Neural cell (in vitro differentiated cells): ENCODE results near the gene STK17B. TPM values are rescaled to one million over a fixed set of nuclear protein-coding genes. Genes with fewer than 3 reads are reported as not detected.

Experiments used
- H2AFZ ChIP-seq: fragments of 200-600, 300-800 bp; sonication (generic), shearing (Covaris generic); 2 replicates; pipeline ENCODE4 v1.6.0; 2014; ENCODE audit warnings: low read depth, mild to moderate bottlenecking, antibody characterized with exemption, low read length, moderate library complexity
- H3F3A ChIP-seq: fragments of 200-600 bp; shearing (Covaris generic); 2 replicates; pipeline ENCODE4 v1.6.1; 2016; ENCODE audit warnings: mild to moderate bottlenecking, moderate library complexity, mixed read lengths, antibody characterized with exemption, low read length; ENCODE audit not compliant: insufficient read depth, poor library complexity, severe bottlenecking
- H3K27ac ChIP-seq: fragments of 200-600, 300-800 bp; sonication (generic), shearing (Covaris generic); 2 replicates; pipeline ENCODE4 v1.5.1; 2014; ENCODE audit warnings: mild to moderate bottlenecking, low read length, moderate library complexity
- H3K27me3 ChIP-seq: fragments of 300-800, 200-600 bp; sonication (generic), shearing (Covaris generic); 2 replicates; pipeline ENCODE4 v1.6.0; 2014; ENCODE audit warnings: mild to moderate bottlenecking, low read depth, low read length, moderate library complexity; ENCODE audit not compliant: insufficient read depth
- H3K36me3 ChIP-seq: fragments of 300-800, 200-600 bp; sonication (generic), shearing (Covaris generic); 2 replicates; pipeline ENCODE4 v1.5.1; 2014; ENCODE audit warnings: mild to moderate bottlenecking, antibody characterized with exemption, low read length, moderate library complexity; ENCODE audit not compliant: insufficient read depth
- H3K4me2 ChIP-seq: fragments of 300-800, 200-600 bp; sonication (generic), shearing (Covaris generic); 2 replicates; pipeline ENCODE4 v1.6.0; 2014; ENCODE audit warnings: mild to moderate bottlenecking, low read length
- H3K4me3 ChIP-seq: fragments of 300-800, 200-600 bp; sonication (generic), shearing (Covaris generic); 2 replicates; pipeline ENCODE4 v1.5.1; 2014; ENCODE audit warnings: mild to moderate bottlenecking, low read length, moderate library complexity
- H3K79me2 ChIP-seq: fragments of 200-600 bp; shearing (Covaris generic); replicated peaks from 2 replicates; pipeline ENCODE4 v1.6.0; 2014; ENCODE audit warnings: mild to moderate bottlenecking, low read length, moderate library complexity; ENCODE audit not compliant: insufficient read depth
- H3K9ac ChIP-seq: fragments of 300-800, 200-600 bp; sonication (generic), shearing (Covaris generic); 2 replicates; pipeline ENCODE4 v1.6.1; 2016; ENCODE audit warnings: mild to moderate bottlenecking, low read length, mixed read lengths
- H3K9me2 ChIP-seq: fragments of 200-600 bp; shearing (Covaris generic); 2 replicates; pipeline ENCODE4 v1.6.1; 2016; ENCODE audit warnings: mild to moderate bottlenecking, low read length, mixed read lengths; ENCODE audit not compliant: insufficient read depth
- H3K9me3 ChIP-seq: fragments of 200-600, 300-800 bp; sonication (generic), shearing (Covaris generic); 2 replicates; pipeline ENCODE4 v1.6.1; 2016; ENCODE audit warnings: mild to moderate bottlenecking, mixed run types, low read length, moderate library complexity, mixed read lengths
- H4K20me1 ChIP-seq: fragments of 200-600 bp; shearing (Covaris generic); 2 replicates; pipeline ENCODE4 v1.6.1; 2016; ENCODE audit warnings: mild to moderate bottlenecking, mixed run types; ENCODE audit not compliant: insufficient read depth
- EP300 ChIP-seq: fragments of 450-650 bp; conservative IDR thresholded peaks from 2 replicates; pipeline ENCODE4 v1.6.1; 2014; ENCODE audit warnings: antibody characterized with exemption, mild to moderate bottlenecking, moderate library complexity; ENCODE audit not compliant: poor library complexity, severe bottlenecking
- EZH2 ChIP-seq: fragments of 200-600, 300-800 bp; shearing (Covaris generic), sonication (generic); IDR thresholded peaks from 2 replicates; pipeline ENCODE4 v1.6.1; 2014; ENCODE audit warnings: antibody characterized with exemption, low read length, borderline replicate concordance, mild to moderate bottlenecking; ENCODE audit not compliant: insufficient read depth, poor library complexity, severe bottlenecking
- MXI1 ChIP-seq: fragments of 450-650 bp; conservative IDR thresholded peaks from 2 replicates; pipeline ENCODE4 v1.6.1; 2014; ENCODE audit warnings: antibody characterized with exemption, mild to moderate bottlenecking; ENCODE audit not compliant: poor library complexity, severe bottlenecking
- POLR2AphosphoS5 ChIP-seq: IDR thresholded peaks from 2 replicates; pipeline ENCODE4 v1.6.1; 2012
- RAD21 ChIP-seq: fragments of 450-650 bp; conservative IDR thresholded peaks from 2 replicates; pipeline ENCODE4 v1.6.1; 2014; ENCODE audit warnings: antibody characterized with exemption, mild to moderate bottlenecking, moderate library complexity
- REST ChIP-seq: IDR thresholded peaks from 2 replicates; pipeline ENCODE4 v1.6.1; 2012; ENCODE audit warnings: borderline replicate concordance
- SMC3 ChIP-seq: fragments of 450-650 bp; conservative IDR thresholded peaks from 2 replicates; pipeline ENCODE4 v1.6.1; 2014; ENCODE audit warnings: antibody characterized with exemption, mild to moderate bottlenecking, moderate library complexity; ENCODE audit not compliant: poor library complexity
- TAF1 ChIP-seq: IDR thresholded peaks from 2 replicates; pipeline ENCODE4 v1.6.1; 2012; ENCODE audit warnings: low read depth
- polyA plus RNA-seq: library from polyadenylated mRNA; depleted of rRNA; stranded (reverse); fragments of >200 nt; gene quantifications from 2 replicates; pipeline ENCODE4 v1.2.3, GENCODE V29; 2014
- TF ChIP-seq, protein P1 (sequence below): fragments of 450-650 bp; IDR thresholded peaks from 2 replicates; pipeline ENCODE4 v1.5.1; 2014; ENCODE audit warnings: antibody characterized with exemption, mild to moderate bottlenecking, moderate library complexity; ENCODE audit not compliant: poor library complexity, severe bottlenecking

STK17B gene
- polyA plus RNA-seq, 1 donor from 2014 or later = 0.67 TPM

DNA sequence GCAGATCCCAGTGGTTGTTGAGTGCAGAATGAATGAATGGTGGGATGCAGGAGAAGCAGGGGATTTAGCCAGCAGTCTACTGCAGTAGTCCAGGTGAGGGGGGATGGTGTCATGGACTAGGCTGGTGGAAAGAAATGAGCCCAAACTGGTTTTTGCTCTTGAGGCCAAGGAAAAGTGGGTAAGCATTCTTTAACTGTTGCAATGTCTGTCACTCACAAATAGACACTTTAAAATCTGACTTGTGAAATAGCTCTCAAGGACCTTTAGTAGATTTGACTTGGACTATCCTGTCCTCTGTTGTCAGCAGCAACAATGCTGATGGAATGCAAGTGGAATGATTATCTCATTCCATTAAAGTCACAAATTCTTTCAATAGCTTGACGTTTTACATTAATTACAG is 37.5 kb upstream of the STK17B start:
- Histone ChIP-seq H3K9me3 (no peaks in the 10 kb centered on the region), H3K27me3 (no peaks in the 10 kb centered on the region), H3K9ac (no peak overlapping the region), H3K9me2 (no peaks in the 10 kb centered on the region), H3K4me3 (no peak overlapping the region), H4K20me1 (no peaks in the 10 kb centered on the region), H3F3A (no peaks in the 10 kb centered on the region), H2AFZ (no peak overlapping the region), H3K79me2 (no peaks in the 10 kb centered on the region), H3K27ac (no peak overlapping the region), H3K36me3 (no peaks in the 10 kb centered on the region), H3K4me2 (no peak overlapping the region)
- TF ChIP-seq EZH2 = no peak
- no peak for TF ChIP-seq RAD21
- no peak for TF ChIP-seq MXI1
- TF ChIP-seq EP300 = no peak
- no peak for TF ChIP-seq POLR2AphosphoS5
- TF ChIP-seq, protein P1, sequence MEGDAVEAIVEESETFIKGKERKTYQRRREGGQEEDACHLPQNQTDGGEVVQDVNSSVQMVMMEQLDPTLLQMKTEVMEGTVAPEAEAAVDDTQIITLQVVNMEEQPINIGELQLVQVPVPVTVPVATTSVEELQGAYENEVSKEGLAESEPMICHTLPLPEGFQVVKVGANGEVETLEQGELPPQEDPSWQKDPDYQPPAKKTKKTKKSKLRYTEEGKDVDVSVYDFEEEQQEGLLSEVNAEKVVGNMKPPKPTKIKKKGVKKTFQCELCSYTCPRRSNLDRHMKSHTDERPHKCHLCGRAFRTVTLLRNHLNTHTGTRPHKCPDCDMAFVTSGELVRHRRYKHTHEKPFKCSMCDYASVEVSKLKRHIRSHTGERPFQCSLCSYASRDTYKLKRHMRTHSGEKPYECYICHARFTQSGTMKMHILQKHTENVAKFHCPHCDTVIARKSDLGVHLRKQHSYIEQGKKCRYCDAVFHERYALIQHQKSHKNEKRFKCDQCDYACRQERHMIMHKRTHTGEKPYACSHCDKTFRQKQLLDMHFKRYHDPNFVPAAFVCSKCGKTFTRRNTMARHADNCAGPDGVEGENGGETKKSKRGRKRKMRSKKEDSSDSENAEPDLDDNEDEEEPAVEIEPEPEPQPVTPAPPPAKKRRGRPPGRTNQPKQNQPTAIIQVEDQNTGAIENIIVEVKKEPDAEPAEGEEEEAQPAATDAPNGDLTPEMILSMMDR = no peak
- no peak for TF ChIP-seq SMC3
- no peak for TF ChIP-seq REST
- TF ChIP-seq TAF1 = no peak

- TF ChIP-seq EP300 (no peak), SMC3 (no peak), RAD21 (no peak), TAF1 (no peak), EZH2 (no peak), REST (no peak), MXI1 (no peak), POLR2AphosphoS5 (no peak)
- TF ChIP-seq, protein P1 = no peak
- no peak overlapping the region for H3K9ac ChIP-seq
- H3K27ac ChIP-seq = no peak overlapping the region
- H3K79me2 ChIP-seq = no peaks in the 10 kb centered on the region
- H3K27me3 ChIP-seq = no peaks in the 10 kb centered on the region
- no peaks in the 10 kb centered on the region for H4K20me1 ChIP-seq
- H3K36me3 ChIP-seq = no peaks in the 10 kb centered on the region
- H3K4me2 ChIP-seq = no peak overlapping the region
- no peaks in the 10 kb centered on the region for H3K9me3 ChIP-seq
- no peak overlapping the region for H3K4me3 ChIP-seq
- H3K9me2 ChIP-seq = no peaks in the 10 kb centered on the region
- no peak overlapping the region for H2AFZ ChIP-seq
- H3F3A ChIP-seq = no peaks in the 10 kb centered on the region
These were observed 35.4 kb upstream of the STK17B start for GRCh38 chr2:196206804-196207203.
